Measurements from ENCODE around the gene DIPK1B. TPM values are rescaled to one million over a fixed set of nuclear protein-coding genes. Genes with fewer than 3 reads are reported as not detected.

DIPK1B gene
- total and polyA plus RNA-seq, 8 donors, result 4.3 to 32.3 (median 6.5) TPM

DNA sequence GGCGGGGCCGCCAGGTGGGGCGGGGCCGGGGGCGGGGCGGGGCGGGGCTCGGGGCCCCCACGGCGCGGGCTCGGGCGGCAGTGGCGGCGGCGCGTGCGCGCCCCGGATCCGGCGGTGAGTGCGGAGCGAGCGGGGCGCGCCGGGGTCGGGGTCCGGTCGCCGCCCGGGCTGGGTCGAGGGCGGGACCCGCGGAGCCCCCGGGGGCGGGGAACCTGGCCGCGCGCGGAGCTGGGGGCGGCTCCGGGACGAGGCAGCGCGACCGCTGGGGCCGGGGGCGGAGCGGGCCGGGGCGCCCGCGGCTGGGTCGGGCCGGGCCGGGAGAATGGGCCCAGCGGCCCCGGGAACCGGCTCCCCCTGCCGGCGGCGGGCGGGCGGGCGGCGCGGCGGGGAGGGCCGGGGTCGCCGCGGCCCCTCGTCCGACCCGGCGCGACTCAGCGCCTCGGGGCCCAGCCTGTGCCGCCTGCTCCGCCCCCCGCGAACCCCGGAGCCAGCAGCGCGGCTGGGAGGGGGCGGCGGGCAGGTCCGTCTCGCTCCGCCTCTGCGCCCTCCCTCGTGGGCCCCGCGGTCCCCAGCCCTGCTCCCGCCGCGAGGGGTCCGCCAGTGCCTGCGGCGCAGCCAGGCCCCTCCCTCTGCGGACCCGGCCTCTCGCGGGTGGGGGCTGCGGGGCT lies 46.5 kb upstream of the DIPK1B start:
- H3K27me3 ChIP-seq, result no peaks in the 10 kb centered on the region

DNA sequence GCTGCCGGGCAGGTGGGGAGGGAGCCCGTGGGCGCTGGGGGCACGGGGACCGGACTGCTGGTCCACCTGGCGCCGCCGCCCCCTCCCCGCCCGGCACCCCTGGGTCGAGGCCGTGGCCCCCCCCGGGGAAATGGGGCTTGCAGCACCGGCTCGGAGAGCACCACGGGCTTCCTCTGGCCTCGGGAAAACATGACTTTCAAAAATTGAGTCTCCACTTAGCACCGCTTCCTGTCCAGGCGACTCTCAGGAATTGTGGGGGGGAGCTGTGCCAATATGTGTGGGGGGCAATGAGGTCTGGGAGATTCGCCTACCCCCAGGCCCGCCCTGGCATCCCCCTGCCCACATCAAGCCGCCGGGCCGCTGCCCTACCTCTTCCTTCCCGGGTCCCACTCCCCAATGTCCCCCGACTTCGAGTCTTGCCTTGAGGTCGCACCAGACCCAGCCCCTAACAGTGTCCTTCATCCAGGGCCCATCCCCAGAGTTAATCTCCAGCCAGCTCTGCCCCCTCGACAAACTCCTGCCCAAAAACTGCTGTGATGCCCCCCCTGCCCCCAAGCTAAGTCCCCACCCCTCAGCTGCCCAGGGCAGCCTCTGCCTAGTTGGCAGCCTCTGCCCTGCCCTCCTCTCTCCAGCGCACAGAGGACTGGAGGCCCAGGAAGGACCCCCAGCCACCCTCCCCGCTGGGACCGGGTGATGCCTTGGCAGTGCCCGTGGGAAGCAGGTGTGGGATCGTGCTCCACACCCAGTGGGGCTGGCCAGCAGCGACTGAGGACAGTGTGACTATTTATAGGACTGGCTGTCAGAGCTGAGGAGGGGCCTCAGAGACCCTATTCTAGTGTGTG lies 45.8 kb upstream of the DIPK1B start:
- DNase-seq (no peak), FAIRE-seq (no peak), ATAC-seq (no peak)
- intact Hi-C loops (cut with DNase I), result no loop called here
- Histone ChIP-seq H3K4me3 (peak overlapping the region in 2 of 4 donors; percentile 29 to 42), H3K36me3 (no peaks in the 10 kb centered on the region), H3K9me3 (no peaks in the 10 kb centered on the region), H3K4me1 (no peaks in the 10 kb centered on the region), H3K27me3 (no peaks in the 10 kb centered on the region), H3K27ac (no peak overlapping the region)
- 27 to 66% methylated on average over 15 to 35 of the region's 35 CpGs for WGBS, 2 donors
- TF ChIP-seq, protein P1, sequence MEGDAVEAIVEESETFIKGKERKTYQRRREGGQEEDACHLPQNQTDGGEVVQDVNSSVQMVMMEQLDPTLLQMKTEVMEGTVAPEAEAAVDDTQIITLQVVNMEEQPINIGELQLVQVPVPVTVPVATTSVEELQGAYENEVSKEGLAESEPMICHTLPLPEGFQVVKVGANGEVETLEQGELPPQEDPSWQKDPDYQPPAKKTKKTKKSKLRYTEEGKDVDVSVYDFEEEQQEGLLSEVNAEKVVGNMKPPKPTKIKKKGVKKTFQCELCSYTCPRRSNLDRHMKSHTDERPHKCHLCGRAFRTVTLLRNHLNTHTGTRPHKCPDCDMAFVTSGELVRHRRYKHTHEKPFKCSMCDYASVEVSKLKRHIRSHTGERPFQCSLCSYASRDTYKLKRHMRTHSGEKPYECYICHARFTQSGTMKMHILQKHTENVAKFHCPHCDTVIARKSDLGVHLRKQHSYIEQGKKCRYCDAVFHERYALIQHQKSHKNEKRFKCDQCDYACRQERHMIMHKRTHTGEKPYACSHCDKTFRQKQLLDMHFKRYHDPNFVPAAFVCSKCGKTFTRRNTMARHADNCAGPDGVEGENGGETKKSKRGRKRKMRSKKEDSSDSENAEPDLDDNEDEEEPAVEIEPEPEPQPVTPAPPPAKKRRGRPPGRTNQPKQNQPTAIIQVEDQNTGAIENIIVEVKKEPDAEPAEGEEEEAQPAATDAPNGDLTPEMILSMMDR (IDR thresholded peaks at IDR 0.05), result no peak

More for the DNA sequence above, 46.5 kb upstream of the DIPK1B start:
- H3K9me3 ChIP-seq, result no peaks in the 10 kb centered on the region
- H3K27ac ChIP-seq, result no peak overlapping the region
- TF ChIP-seq, protein P1 (IDR thresholded peaks at IDR 0.05), result no peak
- peak overlapping the region in 2 of 4 donors; percentile 29 to 42 for H3K4me3 ChIP-seq
- no peaks in the 10 kb centered on the region for H3K4me1 ChIP-seq
- intact Hi-C loops (cut with DNase I), result no loop called here
- no peak for FAIRE-seq
- ATAC-seq, result no peak
- DNase-seq, result peak in 1 of 6 donors; percentile 48
- 1% methylated on average over 14 to 109 of the region's 109 CpGs for WGBS, 2 donors
- H3K36me3 ChIP-seq, result no peaks in the 10 kb centered on the region

DNA sequence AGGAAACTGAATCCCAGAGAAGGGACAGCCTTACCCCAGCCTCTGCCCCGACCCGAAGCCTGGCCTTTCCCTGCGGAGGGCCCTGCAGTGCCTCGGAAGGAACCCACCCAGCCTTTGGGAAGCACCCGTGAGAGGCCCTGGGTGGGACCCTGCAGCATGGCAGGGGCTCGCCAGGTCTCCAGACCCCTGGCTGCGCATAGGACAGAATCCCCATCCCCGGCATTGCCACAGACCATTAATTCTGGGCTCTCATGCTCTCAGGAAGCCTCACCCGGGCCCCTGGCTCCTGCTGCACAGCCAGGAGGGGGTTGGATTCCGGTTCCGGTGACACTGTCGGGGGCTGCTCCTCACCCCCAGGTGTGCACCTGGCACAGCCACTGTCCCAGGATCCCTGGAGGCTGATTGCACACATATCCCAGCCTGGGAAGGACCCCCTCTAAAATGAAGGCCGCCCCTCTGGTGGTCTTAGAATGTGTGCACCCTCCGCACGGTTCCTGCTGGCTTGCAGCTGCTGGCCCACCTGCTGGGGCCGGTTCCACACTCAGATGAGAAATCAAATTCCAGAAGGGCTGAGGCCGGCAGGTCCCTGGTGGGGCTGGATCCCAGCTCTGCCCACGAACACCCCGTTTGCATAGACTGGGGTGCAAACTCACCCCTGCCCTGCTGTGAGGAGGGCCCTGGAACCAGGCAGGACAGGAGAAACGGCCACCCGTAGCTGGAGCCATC lies 45.0 kb upstream of the DIPK1B start:
- TF ChIP-seq, protein P1 (IDR thresholded peaks at IDR 0.05), result no peak
- 70 to 81% methylated on average over 21 of the region's 21 CpGs for WGBS, 2 donors
- no peak for ATAC-seq
- Histone ChIP-seq H3K27me3 (no peaks in the 10 kb centered on the region), H3K4me3 (peak overlapping the region in 1 of 4 donors; percentile 42), H3K4me1 (no peaks in the 10 kb centered on the region), H3K36me3 (no peaks in the 10 kb centered on the region), H3K9me3 (no peaks in the 10 kb centered on the region), H3K27ac (no peak overlapping the region)
- FAIRE-seq, result no peak
- DNase-seq, result no peak
- intact Hi-C loops (cut with DNase I), result no loop called here

DNA sequence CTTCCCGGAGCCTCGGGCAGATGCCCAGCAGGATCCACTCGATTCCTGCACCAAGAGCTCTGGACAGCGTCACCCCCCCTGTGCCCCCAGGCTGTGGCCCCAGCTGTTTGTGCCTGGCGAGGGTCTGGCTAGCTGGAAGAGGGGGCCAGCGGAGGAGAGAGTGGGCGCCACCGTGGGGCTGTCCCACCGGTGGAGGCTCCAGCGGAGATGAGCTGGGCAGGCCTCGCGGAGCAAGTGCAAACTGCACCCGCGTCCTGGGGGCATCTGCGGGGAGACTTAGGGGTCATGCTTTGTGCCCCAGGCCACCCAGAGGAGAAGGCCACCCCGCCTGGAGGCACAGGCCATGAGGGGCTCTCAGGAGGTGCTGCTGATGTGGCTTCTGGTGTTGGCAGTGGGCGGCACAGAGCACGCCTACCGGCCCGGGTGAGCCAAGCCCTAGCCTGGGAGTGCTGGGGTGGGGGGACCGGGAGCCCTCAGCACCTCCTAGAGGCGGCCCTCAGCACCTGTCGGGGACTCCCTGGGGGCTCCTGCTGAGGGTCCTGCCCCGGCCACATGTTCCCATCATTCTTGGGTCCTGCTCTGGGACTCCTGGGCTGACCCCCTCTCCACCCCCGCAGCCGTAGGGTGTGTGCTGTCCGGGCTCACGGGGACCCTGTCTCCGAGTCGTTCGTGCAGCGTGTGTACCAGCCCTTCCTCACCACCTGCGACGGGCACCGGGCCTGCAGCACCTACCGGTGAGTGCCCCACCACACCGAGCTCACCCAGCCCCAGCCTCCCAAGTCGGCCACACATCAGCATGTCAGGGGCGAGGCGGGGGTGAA lies 44.2 kb upstream of the DIPK1B start:
- Histone ChIP-seq H3K27me3 (no peaks in the 10 kb centered on the region), H3K36me3 (no peaks in the 10 kb centered on the region), H3K4me1 (no peaks in the 10 kb centered on the region), H3K4me3 (no peak overlapping the region), H3K27ac (no peak overlapping the region), H3K9me3 (no peaks in the 10 kb centered on the region)
- TF ChIP-seq, protein P1 (IDR thresholded peaks at IDR 0.05), result no peak
- intact Hi-C loops (cut with DNase I), result no loop called here
- 63 to 71% methylated on average over 36 to 40 of the region's 40 CpGs for WGBS, 2 donors
- ATAC-seq (no peak), FAIRE-seq (no peak), DNase-seq (no peak)

Data from pancreas (tissue), 10 donors.